22Rv1 (cell line): Measurements from ENCODE around the gene ANKLE1.

Experiments used
- ZFX ChIP-seq: fragments of 450-650 bp; IDR thresholded peaks from 2 replicates; pipeline ENCODE4 v1.6.1; 2017; ENCODE audit warnings: antibody characterized with exemption, borderline replicate concordance
- TF ChIP-seq, protein P1 (sequence below): fragments of 450-650 bp; IDR thresholded peaks from 2 replicates; pipeline ENCODE4 v1.5.1; 2017; ENCODE audit warnings: mild to moderate bottlenecking

GRCh38 chr19:17286263-17286662 is 4.6 kb downstream of the ANKLE1 start:
- TF ChIP-seq, protein P1, sequence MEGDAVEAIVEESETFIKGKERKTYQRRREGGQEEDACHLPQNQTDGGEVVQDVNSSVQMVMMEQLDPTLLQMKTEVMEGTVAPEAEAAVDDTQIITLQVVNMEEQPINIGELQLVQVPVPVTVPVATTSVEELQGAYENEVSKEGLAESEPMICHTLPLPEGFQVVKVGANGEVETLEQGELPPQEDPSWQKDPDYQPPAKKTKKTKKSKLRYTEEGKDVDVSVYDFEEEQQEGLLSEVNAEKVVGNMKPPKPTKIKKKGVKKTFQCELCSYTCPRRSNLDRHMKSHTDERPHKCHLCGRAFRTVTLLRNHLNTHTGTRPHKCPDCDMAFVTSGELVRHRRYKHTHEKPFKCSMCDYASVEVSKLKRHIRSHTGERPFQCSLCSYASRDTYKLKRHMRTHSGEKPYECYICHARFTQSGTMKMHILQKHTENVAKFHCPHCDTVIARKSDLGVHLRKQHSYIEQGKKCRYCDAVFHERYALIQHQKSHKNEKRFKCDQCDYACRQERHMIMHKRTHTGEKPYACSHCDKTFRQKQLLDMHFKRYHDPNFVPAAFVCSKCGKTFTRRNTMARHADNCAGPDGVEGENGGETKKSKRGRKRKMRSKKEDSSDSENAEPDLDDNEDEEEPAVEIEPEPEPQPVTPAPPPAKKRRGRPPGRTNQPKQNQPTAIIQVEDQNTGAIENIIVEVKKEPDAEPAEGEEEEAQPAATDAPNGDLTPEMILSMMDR, result no peak
- TF ChIP-seq ZFX, result no peak
